ENCODE results near the gene RIPK3. TPM values are rescaled to one million over a fixed set of nuclear protein-coding genes. Genes with fewer than 3 reads are reported as not detected.

Gene RIPK3
- total and polyA plus RNA-seq, 2 experiments from 2014 or later: 4.8 to 7.0 TPM

GRCh38 chr14:24363401-24363800 lies 23.6 kb upstream of the RIPK3 start:
- WGBS (ENCODE audit: low lambda C conversion rate, missing lambda C conversion rate): 81% methylated on average over 5 of the region's 5 CpGs
- Histone ChIP-seq H3K79me2 (peaks cover 3% of the 10 kb centered on the region), H3K27ac (no peak overlapping the region), H3K4me3 (no peak overlapping the region), H3K4me1 (ENCODE audit: insufficient read depth) (peaks cover 7% of the 10 kb centered on the region), H3K27me3 (no peaks in the 10 kb centered on the region), H3K36me3 (replicated peaks; ENCODE audit: insufficient read depth, low read depth) (no peaks in the 10 kb centered on the region), H3K9me3 (ENCODE audit: low read depth) (no peaks in the 10 kb centered on the region), H3K9me2 (replicated peaks; ENCODE audit: insufficient read depth) (no peaks in the 10 kb centered on the region), H2AFZ (no peak overlapping the region), H4K20me1 (ENCODE audit: insufficient read depth, poor library complexity, severe bottlenecking) (no peaks in the 10 kb centered on the region), H3K4me2 (no peak overlapping the region)
- no peak for DNase-seq (ENCODE audit: low spot score)
- TF ChIP-seq CTCF (IDR thresholded peaks at IDR 0.05; ENCODE audit: poor library complexity) (no peak), EZH2 (IDR thresholded peaks at IDR 0.05; ENCODE audit: borderline replicate concordance) (no peak), EZH2phosphoT487 (IDR thresholded peaks at IDR 0.05; ENCODE audit: low read depth, severe bottlenecking, unreplicated experiment) (no peak)

DNA sequence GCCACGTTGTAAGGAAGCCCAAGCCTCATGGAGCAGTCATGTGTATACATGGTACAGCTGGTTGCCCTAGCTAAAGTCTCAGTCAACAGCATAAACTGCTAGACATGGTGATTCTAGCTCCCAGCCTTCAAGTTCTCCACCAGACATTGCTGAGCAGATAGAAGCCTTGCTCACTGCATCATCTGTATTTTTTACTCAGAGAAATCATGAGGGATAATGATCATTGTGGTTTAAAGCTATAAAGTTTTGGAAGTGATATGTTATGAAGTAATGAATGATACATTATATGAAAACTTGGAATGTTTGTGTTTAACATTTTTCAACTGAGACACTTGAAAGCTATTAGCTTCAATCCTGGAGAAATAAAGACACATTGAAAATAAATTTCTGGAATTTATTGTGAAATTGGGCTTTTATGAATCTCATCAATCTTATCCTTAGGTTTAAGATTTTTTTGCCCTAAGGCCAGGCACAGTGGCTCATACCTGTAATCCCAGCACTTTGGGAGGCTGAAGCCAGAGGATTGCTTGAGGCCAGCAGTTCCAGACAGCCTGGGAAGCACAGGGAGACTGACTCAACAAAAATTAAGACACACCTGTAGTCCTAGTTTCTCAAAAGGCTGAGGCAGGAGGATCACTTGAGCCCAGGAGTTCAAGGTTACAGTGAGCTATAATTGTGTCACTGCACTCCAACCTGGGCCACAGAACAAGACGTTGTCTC lies 22.6 kb upstream of the RIPK3 start:
- no peak overlapping the region for H3K4me2 ChIP-seq

DNA sequence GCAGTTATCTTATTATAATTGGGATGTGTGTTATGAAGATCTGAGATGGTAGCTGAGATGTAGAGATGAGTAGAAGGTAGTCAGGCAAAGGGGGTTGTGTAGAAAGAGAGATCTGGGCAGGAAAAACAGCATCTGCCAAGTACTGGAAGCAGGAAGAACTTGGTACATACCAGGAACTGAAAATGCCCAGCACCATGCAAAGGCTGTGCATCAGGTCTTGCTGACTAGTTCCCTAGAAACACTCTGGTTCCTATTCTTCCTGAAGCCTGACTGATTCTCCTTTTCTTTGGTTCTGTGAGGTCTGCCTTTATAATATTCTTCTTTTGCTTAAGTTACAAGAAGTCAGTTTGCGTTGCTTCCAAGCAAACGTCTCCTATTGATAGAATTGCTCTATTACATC lies 21.5 kb upstream of the RIPK3 start:
- Histone ChIP-seq H3K4me1 (ENCODE audit: insufficient read depth) (peaks cover 7% of the 10 kb centered on the region), H3K27ac (no peak overlapping the region), H3K27me3 (no peaks in the 10 kb centered on the region), H3K36me3 (replicated peaks; ENCODE audit: insufficient read depth, low read depth) (no peaks in the 10 kb centered on the region), H4K20me1 (ENCODE audit: insufficient read depth, poor library complexity, severe bottlenecking) (no peaks in the 10 kb centered on the region), H3K4me2 (no peak overlapping the region), H3K4me3 (no peak overlapping the region), H3K79me2 (no peaks in the 10 kb centered on the region), H3K9me3 (ENCODE audit: low read depth) (no peaks in the 10 kb centered on the region), H2AFZ (no peak overlapping the region), H3K9me2 (replicated peaks; ENCODE audit: insufficient read depth) (no peaks in the 10 kb centered on the region)
- no peak for DNase-seq (ENCODE audit: low spot score)
- WGBS (ENCODE audit: low lambda C conversion rate, missing lambda C conversion rate): 79% methylated on average over 2 of the region's 2 CpGs
- TF ChIP-seq EZH2phosphoT487 (IDR thresholded peaks at IDR 0.05; ENCODE audit: low read depth, severe bottlenecking, unreplicated experiment) (no peak), EZH2 (IDR thresholded peaks at IDR 0.05; ENCODE audit: borderline replicate concordance) (no peak), CTCF (IDR thresholded peaks at IDR 0.05; ENCODE audit: poor library complexity) (no peak)

More for the DNA sequence above, 22.6 kb upstream of the RIPK3 start:
- WGBS (ENCODE audit: low lambda C conversion rate, missing lambda C conversion rate): 41% methylated on average over 2 of the region's 2 CpGs
- H3K79me2 ChIP-seq: no peaks in the 10 kb centered on the region
- TF ChIP-seq EZH2 (IDR thresholded peaks at IDR 0.05; ENCODE audit: borderline replicate concordance): no peak
- no peak for TF ChIP-seq EZH2phosphoT487 (IDR thresholded peaks at IDR 0.05; ENCODE audit: low read depth, severe bottlenecking, unreplicated experiment)
- no peak for TF ChIP-seq CTCF (IDR thresholded peaks at IDR 0.05; ENCODE audit: poor library complexity)
- peaks cover 7% of the 10 kb centered on the region for H3K4me1 ChIP-seq (ENCODE audit: insufficient read depth)
- H3K36me3 ChIP-seq (replicated peaks; ENCODE audit: insufficient read depth, low read depth): no peaks in the 10 kb centered on the region
- no peak overlapping the region for H3K4me3 ChIP-seq
- H4K20me1 ChIP-seq (ENCODE audit: insufficient read depth, poor library complexity, severe bottlenecking): no peaks in the 10 kb centered on the region
- DNase-seq (ENCODE audit: low spot score): no peak
- H2AFZ ChIP-seq: no peak overlapping the region
- no peaks in the 10 kb centered on the region for H3K9me2 ChIP-seq (replicated peaks; ENCODE audit: insufficient read depth)
- H3K9me3 ChIP-seq (ENCODE audit: low read depth): no peaks in the 10 kb centered on the region
- H3K27ac ChIP-seq: no peak overlapping the region
- H3K27me3 ChIP-seq: no peaks in the 10 kb centered on the region
